Body of pancreas (tissue), 4 donors: ENCODE data around the gene FAM107B.

Source experiments
- POLR2A ChIP-seq, 3 donors: fragments of 450-650 bp; IDR thresholded peaks; one replicate each; pipeline ENCODE4 v1.6.1; 2016; ENCODE audit warnings: antibody characterized with exemption in 3 of 3, mild to moderate bottlenecking in 2 of 3
- TF ChIP-seq, protein P1 (sequence below), 7 experiments: fragments of 450-650 bp in 4 of 7; fragments of 200-600 bp in 3 of 7; sonication (generic) in 3 of 7; IDR thresholded peaks; one replicate each; pipeline ENCODE4 v1.5.1; 2016 to 2019; ENCODE audit warnings: antibody characterized with exemption in 7 of 7

DNA sequence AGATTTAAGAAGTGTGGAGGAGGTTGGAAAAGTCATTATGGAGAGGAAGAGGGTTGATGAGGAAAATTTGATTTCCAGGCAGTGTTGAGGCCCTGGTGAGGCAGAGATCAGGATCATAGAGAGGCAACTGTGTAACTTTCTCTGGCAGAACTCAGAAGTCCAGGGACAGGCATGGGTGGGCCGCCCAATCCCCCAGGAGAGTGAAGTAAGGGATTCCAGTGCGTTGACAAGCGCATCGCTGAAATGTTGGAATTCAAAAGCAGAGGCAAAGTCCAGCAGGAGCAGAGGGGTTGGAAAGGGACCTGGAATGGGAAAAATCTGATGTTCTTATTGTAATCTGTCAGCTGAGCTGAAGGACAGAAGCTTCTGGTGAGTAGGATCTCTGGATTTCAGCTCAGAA, 207.3 kb downstream of the FAM107B start:
- TF ChIP-seq, protein P1, sequence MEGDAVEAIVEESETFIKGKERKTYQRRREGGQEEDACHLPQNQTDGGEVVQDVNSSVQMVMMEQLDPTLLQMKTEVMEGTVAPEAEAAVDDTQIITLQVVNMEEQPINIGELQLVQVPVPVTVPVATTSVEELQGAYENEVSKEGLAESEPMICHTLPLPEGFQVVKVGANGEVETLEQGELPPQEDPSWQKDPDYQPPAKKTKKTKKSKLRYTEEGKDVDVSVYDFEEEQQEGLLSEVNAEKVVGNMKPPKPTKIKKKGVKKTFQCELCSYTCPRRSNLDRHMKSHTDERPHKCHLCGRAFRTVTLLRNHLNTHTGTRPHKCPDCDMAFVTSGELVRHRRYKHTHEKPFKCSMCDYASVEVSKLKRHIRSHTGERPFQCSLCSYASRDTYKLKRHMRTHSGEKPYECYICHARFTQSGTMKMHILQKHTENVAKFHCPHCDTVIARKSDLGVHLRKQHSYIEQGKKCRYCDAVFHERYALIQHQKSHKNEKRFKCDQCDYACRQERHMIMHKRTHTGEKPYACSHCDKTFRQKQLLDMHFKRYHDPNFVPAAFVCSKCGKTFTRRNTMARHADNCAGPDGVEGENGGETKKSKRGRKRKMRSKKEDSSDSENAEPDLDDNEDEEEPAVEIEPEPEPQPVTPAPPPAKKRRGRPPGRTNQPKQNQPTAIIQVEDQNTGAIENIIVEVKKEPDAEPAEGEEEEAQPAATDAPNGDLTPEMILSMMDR (IDR thresholded peaks at IDR 0.05) = no peak
- no peak for TF ChIP-seq POLR2A (IDR thresholded peaks at IDR 0.05)
